Left lobe of liver (tissue), 2 donors: ENCODE results near the gene SERGEF. TPM values are rescaled to one million over a fixed set of nuclear protein-coding genes. Genes with fewer than 3 reads are reported as not detected.

Source experiments
- ATAC-seq: fragments of 200-7000 bp; cut with Tn5 transposase; one replicate; pipeline ENCODE4 v1.9.1; 2020; ENCODE audit warnings: mild to moderate bottlenecking, moderate library complexity
- DNase-seq: peaks from one replicate; pipeline ENCODE4 v3.0.0-alpha.2; 2020; ENCODE audit warnings: low spot score
- total RNA-seq: library from RNA; stranded (reverse); gene quantifications from one replicate; pipeline ENCODE4 v1.2.1, GENCODE V29; 2021
- donor health status: DM: no; HTN: no; CAD: no; lungs with moderate emphysema.
- donor health status: DM: no; HTN: yes; CAD: no.

Gene SERGEF
- total RNA-seq, 1 donor from 2014 or later = 13.7 TPM

DNA sequence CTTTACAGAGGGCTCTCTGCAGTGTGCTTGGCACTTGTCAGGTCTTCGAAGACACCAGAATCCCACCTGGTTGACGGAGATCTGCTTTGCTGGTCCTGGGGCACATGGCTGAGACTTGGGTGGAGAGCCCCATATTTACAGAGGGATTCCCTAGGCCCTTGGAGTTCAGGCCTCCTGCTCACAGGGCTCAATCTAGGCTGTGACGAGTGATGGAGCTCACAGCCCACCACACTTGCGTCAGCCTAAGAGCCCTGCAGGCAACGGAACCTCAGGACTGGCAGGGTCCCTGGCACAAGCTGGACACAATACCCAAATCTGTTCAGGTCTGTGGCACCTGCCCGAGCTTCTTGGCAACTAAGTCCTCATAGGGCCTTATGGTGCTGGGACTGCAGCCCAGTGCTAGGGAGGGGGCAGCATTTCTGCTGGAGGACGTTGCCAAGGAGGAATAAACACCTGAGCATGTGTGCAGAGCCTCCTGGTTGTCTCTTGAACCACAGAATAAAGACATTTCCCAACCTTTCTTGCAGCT is 219.1 kb downstream of the SERGEF start:
- DNase-seq (no peak), ATAC-seq (no peak)

DNA sequence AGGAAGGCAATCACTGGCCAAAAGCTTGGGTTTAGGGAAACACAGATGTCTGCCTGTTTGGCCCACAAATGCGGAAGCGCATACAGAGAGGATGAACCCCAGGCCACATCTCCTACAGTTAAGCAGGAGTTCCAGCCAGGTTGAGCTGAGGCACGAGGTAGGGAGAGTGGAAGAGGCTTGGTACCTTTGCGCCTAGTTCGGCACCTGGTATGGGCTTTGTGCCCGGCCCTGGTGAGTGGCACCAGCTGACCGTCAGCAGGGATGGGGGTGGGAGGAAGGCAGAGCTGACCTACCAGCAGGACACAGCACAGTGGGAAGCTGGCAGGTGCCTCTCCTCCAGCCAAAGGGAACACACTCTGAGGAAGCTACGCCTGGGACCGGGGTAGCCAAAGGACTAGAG is 220.7 kb downstream of the SERGEF start:
- no peak for ATAC-seq
- no peak for DNase-seq

DNA sequence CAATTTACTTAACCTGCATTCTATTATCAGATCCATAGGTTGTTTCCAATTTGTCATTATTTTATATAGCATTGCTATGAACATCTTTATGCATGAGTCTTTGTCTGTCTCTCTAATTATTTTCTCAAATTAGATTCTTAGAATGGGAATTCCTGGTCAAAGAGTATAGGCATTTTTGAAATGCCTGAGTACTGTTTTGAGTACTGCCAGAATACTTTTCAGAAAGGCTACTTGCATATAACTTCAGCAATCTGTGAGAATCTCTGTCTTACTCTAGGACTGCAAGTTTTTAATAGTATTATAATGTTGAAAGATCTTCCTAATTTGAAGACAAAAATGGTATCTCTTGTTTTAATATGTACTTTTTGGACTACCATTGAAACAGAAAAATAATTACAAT is 221.7 kb downstream of the SERGEF start:
- ATAC-seq (no peak), DNase-seq (no peak)

DNA sequence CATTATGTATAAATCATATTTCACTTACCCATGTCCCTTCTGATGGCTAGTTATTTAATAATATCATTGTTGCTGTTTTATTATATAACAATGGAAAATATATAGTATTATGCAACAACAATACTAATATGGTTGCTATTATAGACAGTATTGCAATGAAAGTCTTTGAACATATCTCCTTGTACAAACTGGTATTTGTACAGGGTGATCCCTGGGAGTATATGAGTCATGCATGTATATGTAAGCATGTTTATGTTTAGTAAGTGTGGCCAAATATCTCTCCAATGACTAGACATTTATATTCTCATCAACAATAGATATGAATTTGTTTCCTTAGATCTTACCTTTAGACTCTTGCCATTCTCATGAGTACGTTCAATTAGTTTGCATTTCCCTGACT is 222.4 kb downstream of the SERGEF start:
- no peak for ATAC-seq
- DNase-seq = no peak

DNA sequence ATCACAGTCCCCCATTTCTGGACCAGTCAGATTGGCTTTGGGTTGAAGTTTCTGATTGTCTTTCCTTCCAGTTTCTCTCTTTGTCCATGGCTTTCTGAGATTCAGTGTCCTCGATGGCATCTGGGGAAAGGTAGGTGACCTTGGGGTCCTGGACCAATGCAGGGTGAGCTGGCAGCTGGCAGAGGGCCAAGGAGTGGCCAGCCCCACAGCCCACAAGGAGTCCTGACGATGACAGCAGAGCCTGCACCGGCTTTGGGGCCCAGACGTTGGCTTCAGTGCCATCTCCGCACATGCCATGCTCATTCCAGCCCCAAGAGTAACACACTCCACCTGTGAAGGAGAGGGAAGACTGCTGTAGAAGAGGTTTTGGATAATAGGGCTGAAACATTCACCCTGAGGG is 224.8 kb downstream of the SERGEF start:
- DNase-seq (no peak), ATAC-seq (no peak)

DNA sequence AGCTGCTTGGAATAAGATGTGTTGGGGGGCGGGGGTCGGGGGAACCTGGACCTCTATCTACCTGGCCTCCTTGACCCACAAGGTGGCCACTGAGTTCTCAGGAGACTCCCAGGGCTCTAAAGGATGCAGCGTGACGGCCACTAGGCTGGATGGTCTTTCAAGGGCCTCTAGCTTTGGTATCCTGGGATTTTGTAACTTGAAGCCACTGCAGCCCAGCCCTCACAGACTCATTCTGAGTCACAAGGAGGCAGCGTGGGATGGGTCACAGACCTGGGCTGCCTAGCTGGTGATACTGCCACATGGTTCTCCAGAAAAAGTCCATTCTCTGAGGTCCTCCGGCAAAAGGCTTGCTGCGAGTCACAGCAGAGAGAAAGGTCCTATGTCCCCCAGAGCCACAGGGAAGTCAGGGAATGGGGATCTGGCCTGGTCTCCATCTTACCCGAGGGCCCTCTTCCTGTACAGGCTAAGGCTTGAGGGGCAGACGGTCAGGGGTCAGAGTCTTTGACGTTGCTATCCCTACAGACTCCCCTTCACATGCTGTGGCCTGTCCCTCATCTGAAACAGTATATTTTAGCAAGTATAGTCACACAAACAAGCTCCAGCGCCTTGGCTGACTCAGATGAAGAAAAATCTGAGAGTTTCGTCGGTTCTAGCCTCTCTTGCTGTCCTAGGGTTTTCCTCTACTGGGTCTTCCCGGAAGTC is 225.9 kb downstream of the SERGEF start:
- DNase-seq = no peak
- ATAC-seq = no peak

DNA sequence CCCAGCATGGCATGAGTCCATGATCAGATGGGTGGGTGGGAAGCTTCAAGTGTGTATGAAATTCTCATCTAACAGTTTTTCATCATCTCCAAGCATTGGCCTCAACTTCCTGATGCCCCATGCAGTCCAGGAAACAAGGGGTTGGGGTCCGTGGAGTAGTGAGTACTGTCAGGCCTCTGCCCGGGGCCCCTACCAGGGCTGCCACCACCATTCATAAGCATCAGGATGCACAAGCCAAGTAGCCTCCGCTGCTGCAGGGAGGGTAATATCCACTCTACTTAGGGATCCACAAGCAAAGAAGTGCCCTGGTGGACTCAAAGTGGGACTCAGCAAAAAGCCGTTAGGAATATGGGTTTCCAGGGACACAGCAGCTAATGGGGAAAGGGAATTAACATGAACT is 229.0 kb downstream of the SERGEF start:
- no peak for DNase-seq

DNA sequence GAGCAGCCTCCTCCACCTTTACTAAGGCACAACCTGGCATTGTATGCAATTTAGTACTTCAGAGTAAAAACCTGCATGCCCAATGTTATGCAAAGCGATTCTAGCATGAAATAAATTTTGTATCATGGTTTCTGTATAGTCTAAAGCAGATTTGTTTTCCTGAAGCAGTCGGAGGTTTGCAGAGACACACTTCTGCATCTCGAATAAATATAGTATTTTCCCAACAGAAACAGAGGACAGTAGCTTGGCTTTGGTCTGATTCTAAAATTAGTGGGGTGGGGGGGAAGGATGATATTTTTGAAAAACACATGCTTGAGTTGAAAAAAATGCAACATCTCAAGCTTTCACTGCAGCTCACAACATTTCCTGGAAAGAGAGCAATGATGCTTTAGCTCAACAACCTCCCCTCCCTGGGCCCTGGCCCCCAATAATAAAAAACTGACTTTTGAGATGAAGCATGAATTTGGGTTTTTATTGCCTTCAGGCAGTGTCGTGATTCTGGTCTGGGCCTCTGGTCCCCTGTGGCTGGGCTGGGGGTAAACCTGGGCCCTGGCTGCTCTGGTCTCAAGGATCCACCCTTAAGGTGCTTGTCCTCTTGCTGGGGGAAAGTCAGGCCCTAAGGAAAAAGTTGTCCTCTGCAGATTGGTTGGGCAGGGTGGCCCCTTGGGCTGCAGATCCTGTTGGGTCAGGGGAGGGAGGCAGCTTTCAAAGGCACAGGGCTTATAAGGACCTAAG is 230.1 kb downstream of the SERGEF start:
- ATAC-seq (no peak), DNase-seq (no peak)

More for the DNA sequence above, 229.0 kb downstream of the SERGEF start:
- ATAC-seq = no peak

DNA sequence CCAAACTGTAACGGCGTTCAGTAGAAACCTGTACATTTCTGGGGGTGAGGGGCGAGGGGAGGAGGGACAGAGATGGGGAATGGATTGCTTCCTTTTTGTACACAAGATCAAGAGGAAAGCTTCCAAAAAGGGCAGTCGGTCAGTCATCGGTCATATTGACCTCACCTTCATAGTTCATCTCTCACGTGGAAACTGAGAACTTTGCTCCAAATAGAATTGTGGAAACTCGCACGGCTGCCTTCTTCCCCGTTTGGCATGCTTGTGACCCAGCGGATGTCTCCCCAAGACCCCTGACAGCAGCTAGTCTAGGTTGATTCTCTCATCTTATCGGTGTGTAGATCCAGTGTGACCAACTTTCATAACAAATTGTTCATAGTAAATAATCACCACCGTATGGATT is 230.7 kb downstream of the SERGEF start:
- peak; percentile 69 for ATAC-seq
- DNase-seq = no peak

DNA sequence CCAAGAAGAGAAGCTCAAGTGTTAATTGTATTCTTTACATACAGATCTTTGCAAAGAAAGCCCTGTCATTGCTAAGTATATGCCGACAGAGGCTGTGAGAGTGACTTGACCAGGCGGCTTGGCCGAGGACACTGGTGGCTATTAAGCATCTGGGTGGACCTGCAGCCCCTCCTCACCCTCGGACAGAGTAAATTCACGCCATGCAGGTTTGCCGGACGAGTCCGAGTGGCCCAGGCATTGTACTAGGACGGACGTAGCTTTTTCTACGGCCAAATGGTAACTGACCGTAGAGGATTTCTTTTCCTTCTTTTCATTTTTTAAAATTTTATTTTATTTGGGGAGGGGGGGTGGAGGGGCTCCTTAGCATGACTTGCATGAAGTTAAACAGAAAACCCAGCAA is 231.2 kb downstream of the SERGEF start:
- ATAC-seq (no peak), DNase-seq (no peak)

DNA sequence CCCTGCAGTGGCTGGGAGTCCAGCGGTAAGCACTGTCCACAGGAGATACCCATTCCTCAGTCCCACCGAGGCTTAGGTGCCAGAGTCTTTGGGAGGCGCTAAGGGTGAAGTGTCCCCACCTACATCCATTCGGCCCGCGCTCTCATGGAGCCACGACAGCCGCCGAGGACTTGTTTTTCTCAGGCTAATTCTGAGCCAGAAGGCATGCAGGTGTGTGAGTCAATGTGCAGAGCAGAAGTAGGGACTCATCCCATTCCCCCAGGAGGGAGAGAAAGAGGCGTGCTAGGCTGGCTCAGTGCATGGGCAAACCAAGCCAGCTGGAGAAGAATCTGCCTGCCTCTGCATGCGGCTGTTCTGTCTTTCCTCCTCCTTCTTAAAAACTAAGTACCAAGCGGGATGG is 231.6 kb downstream of the SERGEF start:
- DNase-seq (no peak), ATAC-seq (no peak)

DNA sequence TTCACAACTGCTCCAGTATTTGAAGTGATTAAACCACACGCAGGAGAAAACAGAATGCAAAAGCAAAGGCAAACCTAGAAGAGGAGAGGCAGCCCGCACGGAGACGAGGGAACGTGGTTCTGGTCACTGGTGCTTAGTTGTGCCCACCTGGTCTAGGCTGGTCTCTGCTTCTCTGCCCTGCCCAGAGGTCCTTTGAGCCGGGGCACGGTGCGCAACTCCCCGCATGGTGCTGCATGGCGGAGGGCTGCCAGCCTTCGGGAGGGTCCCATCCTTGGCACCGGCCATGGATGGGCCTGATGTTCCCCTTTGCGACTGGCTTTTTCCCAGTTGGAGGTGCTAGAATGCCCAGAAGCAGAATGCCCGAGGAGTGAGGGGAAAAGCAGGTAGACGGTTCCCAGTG is 232.2 kb downstream of the SERGEF start:
- no peak for DNase-seq
- ATAC-seq = no peak

DNA sequence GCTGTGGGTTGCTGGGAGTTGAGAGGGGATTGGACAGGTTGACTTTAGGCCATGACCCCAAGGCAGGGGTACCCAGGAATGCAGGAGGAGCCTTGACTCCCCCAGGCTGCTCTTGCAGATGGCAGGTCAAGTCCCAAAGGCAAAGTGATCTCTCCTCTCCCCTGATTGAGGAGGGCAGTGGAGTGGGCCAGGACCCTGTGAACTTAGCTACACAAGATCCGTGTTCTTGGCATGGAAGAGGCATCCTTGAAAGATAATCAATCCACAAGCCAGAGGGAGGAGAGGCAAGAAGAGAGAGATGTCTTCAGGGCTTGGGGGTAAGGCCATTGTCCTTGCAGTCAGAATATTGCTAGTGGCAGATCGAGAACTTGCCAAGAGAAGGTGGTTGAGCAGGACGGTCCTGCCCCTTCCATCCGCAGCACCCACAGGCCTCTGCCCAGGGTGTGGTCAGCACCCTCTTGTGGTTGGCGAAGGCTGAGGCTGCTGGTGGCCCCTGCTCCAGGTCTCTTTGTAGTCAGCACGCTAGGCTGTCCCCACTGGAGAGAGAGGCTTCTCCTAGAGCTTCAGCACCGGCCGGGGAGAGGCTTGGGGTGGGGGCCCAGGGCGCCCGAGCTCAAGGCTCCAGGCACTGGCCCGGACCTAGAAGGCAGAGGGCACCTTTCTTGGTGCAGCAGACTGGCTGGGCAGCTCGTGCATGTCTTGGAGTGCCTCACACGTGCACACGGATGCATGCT is 232.8 kb downstream of the SERGEF start:
- ATAC-seq (no peak), DNase-seq (no peak)

DNA sequence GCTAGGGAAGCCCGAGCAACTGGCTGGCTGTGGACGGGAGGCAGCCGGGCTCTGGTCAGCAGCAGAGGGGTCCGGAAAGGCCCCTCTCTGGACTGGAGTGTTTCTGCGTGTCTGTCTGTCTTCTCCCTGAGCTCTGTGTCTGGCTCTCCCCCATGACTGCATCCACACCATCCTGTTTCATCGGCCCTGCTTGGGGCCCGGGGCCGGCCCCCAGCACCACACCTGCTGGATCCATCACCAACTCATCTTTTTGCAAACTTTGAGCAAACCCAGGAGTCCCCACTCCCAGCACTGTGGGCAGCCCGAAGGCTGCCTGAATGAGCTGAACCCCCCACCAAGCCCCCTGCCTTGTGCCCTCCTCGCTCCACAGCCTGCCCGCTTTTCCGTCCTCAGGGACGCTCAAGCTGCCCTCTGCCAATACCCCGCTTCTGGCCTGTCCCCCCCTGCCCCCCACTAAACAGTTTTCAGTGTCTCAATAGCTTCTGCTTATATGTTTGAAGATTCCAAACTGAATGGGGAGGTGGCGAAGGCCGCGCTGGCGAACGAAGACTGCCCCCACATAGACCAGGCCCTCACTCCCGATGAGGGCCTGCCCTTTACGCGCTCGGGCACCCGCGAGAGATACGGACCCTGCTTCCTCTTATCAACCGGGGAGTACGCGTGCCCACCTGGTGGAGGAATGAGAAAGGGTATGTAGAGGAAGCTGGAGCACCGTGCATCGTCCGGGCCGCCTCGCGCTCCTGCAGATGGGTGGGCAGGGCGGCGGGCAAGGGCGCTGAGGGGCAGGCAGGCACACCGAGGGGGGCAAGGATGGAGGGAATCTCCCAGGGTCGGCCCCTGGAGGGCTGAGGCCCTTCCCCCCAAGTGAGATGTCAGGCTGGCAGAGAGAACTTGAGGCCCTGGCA is 233.6 kb downstream of the SERGEF start:
- no peak for DNase-seq
- ATAC-seq = no peak

DNA sequence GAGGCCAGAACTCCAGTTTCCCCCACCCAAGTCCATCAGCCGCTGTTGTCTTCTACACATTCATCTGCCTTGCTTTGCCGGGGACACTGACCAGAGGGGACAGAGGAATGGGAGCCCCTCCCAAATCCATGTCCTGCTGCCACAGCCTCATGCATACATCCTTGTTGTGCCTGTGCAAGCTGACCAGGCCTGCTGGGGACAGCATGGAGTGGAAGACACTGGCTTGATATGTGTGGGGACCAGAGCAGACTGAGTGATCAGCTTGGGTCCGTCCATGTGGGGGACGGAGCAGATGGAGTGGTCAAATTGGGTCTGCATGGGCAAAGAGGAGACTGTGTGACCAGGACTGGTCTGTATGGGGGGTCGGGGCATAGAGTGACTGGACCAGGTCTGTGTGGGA is 234.5 kb downstream of the SERGEF start:
- no peak for ATAC-seq
- no peak for DNase-seq

DNA sequence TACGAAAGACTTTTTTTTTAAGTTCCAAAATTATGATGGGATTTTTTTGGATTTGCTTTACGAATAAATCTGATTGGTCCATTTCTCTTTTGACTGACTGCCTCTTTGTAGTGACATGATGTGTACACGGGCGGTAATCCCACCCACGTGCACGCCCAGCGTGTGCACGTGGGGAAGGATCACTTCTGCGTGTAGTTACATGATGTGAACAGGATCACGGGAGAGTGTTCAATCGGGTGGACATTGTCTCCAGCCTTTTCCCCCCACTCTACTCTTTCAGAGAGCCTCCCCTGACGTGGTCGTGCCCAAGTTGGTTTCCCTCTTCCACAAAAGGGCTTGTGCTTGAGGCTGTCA is 235.1 kb downstream of the SERGEF start:
- DNase-seq (no peak), ATAC-seq (no peak)

DNA sequence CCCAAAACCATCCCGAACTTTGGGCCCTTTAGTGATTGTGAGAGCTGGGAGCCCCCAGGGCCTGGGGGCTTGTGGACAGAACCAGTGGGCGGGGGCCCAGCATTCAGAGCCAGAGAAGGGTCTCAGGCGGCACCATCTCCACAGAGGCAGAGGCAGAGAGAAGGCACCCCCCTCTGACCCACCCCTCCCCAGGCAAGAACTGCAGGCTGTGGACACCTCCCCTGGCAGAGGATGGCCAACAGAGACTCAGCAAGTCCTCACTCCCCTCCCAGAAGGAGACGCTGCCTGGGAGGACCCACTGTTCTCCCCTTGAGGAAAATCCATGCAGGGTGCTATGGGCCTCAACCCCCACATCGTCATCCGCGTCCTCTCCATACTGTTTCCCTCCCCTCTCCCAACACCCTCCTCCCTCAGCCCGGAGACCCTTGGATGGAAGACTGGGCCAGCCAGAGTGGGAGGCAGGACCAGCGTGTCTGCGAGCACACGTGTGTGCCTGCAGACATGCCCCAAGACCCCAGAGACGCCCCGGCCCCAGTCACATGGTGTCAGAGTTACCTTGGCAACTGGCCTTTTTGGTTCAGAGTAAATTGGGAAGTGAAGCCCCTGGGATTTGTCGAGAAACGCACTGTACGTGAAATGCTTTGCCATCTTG is 235.6 kb downstream of the SERGEF start:
- ATAC-seq (no peak), DNase-seq (no peak)

DNA sequence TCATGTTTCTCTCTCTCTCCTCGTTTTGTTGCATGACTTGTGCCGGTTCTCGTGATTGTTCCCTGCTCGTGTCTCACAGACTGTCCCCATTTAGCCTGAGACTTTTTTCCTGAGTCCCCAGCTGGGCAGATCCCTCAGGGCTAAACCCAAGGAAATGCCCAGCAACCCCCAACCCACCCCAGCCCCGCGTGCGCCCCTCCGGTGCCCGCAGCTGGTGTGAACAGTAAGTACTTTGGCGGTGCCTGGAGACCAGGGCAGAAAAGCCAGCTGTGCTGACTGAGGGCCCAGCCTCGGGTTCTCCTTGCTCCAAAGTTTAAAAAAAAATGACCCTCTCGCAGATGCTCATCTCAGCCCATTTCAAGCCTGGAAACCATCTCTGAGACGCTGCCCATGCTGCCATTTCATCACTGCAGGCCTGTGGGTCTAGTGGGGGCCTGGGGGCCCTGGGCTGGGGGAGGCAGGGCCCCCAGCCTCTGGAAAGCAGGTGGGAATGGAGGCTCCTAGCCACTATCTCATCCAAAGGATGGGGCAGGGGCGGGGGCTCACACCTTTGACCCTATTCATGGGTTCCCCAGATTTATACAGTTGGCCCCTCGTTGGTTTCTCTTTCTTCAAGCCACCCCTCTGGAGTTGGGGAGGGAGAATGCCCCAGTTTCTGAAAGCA is 236.5 kb downstream of the SERGEF start:
- DNase-seq = no peak
- ATAC-seq = no peak

DNA sequence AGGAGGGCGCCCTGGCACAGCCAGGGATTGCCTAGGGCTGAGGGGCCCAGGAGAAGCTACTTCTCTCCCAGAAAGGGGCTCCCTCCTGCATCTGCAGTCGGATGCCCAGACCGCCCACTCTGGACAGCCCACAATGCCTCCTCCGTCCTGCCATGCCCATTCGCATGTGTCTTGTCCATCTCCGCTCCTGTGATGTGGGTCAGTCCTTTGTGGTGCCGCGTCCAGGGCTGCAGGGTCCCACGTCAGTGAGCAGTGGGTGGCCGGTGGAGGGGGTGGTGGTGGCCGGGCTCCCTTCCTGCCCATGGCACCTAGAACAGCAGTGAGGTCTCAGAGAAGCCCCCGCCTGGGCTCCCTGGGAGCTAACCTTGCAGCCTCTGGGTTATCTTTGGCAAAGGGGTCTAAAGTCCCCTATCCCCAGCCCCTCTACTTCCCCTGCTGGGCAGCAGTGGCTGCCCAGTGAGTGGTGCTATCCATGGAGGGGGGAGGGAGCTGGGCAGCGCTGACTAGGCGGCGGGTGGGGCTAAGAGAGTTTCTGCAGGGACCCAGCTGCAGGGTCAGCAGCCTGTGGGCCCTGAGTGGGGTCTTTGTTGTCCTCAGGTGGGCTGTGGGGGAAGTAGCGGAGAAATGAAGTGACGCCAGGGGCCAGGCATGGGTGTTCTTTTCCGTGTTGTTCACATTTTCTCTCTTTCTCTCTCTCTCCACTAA is 237.2 kb downstream of the SERGEF start:
- ATAC-seq (no peak), DNase-seq (no peak)
